Measurements from ENCODE around the gene PHACTR2.

- no peak for TF ChIP-seq CTCF (IDR thresholded peaks at IDR 0.05)
- no peak for TF ChIP-seq POLR2A (IDR thresholded peaks at IDR 0.05)
Observed at GRCh38 chr6:143684486-143684885, 6.7 kb downstream of the PHACTR2 start.

Data from heart left ventricle (tissue), 13 donors.